NCI-H2171 (cell line): ENCODE results near the gene NFATC2.
"Not testable (repeated sequence)": the region's sequence is repeated elsewhere in the genome, so short reads cannot be mapped to it uniquely, and the experiment has no call there.

ENCODE experiments used
- DNase-seq: peaks from one replicate; lab custom pipeline; 2025; lab: John Stamatoyannopoulos, UW

The NFATC2 gene

GRCh38 chr20:51354191-51354768 lies 188.2 kb downstream of the NFATC2 start:
- no peak for DNase-seq

GRCh38 chr20:51353491-51353890 lies 189.0 kb downstream of the NFATC2 start:
- DNase-seq, result no peak

DNA sequence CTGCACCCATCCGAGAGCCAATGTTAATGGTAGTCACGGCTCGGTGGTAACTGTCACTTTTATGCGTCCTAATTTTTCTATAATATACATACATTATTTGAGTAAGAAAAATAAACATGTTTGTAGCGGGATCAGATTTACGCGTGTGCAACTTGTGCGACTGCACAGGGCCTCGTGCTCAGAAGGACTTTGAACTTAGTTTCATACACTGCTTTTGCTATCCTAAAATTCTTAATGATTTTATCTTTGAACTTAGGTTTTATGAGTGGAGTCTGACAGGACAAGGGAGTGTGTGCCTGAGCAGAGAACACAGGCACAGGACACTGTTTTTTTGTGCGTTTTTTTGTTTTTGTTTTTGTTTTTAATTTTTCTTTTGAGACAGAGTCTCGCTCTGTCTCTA lies 189.7 kb downstream of the NFATC2 start:
- DNase-seq, result no peak

DNA sequence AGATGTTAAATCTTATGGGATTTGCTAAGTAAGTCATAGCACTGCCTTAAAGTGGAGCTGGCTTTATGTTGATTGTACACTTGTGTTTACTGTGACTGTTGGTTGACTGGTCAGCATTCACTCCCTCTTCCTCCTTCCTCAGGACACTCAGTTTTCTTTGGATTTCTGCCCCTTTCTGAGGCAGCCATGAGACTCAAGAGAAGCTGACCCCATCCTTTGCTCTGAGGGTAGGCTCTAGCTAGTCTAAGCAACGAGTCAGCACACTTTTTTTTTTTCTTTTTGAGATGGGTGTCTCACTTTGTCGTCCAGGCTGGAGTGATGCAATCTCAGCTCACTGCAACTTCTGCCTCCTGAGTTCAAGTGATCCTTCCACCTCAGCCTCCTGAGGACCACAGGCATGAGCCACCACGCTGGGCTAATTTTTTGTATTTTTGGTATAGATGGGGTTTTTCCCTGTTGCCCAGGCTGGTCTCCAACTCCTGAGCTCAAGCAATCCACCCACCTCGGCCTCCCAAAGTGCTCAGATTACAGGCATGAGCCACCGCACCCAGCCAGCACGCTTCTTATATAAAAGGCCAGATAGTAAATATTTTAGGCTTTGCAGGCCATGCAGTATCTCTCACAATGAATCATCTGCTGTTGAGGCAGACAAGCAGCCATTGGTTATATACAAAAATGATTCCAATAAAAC lies 191.4 kb downstream of the NFATC2 start:
- no peak for DNase-seq

- no peak for DNase-seq
Observed at GRCh38 chr20:51348876-51349275, 193.6 kb downstream of the NFATC2 start.

GRCh38 chr20:51347831-51348230 lies 194.7 kb downstream of the NFATC2 start:
- DNase-seq, result no peak

DNA sequence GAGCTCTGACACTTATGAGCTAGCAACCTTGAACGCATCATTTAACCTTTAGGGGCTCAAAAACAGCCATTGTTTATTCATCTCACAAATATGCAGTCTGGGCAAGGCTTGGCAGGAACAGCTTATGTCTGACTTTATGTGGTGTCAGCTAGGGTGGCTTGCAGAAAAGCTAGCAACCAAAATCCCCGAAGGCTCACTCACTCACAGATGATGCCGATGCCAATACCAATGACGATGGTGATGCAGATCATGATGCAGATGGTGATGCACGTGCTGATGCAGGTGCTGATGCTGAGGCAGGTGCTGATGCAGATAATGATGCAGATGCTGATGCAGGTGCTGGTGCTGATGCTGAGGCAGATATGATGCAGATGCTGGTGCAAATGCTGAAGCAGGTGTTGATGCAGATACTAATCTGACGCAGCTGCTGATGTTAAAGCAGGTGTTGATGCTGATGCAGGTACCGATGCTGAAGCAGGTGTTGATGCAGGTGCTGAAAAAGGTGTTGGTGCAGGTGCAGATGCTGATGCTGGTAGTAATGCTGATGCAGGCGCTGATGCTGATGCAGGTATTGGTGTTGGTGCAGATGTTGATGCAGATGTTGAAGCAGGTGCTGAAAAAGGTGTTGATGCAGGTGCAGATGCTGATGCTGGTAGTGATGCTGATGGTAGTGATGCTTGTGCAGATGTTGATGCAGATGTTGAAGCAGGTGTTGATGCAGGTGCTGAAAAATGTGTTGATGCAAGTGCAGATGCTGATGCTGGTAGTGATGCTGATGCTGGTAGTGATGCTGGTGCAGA lies 195.6 kb downstream of the NFATC2 start:
- no peak for DNase-seq

- DNase-seq, result no peak
Observed at GRCh38 chr20:51345601-51346101, 196.9 kb downstream of the NFATC2 start.

- not testable (repeated sequence) for DNase-seq
Observed at GRCh38 chr20:51343802-51344201, 198.7 kb downstream of the NFATC2 start.

GRCh38 chr20:51342510-51343236 lies 199.8 kb downstream of the NFATC2 start:
- no peak for DNase-seq

- DNase-seq, result no peak
Observed at GRCh38 chr20:51341581-51341980, 200.9 kb downstream of the NFATC2 start.

DNA sequence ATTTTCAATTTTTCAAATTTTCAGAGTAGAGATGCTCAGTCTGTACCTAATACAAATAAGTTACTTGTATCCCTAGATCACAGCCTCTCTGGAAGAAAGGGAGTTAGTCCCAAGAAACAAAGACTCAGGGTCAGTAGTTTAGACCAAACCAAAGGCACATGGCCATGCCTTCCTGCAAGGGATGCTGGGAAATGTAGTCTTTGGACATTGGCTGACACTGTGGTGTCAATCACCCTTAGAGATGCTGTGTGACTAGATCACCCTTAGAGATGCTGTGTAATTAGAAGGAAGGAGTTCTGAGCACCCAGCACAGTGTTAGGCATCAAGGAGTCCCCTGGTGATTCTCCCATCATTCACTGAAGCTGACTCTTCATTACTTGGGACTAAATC lies 202.1 kb downstream of the NFATC2 start:
- no peak for DNase-seq

- DNase-seq, result no peak
Observed at GRCh38 chr20:51339721-51340450, 202.6 kb downstream of the NFATC2 start.

GRCh38 chr20:51338692-51339440 lies 203.7 kb downstream of the NFATC2 start:
- no peak for DNase-seq

DNA sequence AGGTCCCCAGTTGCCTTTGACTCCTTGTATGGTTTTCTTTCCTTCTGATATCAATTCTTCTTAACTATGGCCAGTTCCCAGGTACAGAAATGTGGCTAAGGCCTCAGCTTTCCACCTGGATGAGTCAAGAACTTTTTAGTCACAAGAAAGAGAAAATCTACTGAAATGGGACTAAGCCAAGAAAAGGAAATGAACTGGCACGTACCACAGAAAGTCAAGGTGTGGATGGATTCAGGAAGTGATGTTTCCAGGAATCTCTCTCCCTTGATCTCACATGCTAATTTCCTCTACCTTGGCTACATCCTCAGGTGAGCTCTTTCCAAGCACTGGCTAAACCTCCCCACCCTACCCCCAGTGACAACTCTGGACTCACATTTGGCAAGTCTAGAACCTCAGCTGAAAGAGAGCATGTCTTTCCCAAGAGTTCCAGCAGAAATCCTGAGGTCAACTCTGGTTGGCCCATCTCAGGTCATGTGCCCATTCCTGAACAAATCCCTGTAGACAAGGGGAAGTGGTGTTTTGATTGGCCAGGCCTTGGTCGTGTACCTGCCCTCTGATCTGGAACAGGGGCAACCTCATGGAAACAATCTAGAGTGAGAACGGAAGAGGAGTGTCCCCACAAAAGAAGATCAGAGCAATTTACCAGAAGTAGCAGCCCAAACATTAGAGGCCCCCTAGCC lies 205.3 kb downstream of the NFATC2 start:
- DNase-seq, result no peak
